IMR-90 (cell line): Measurements from ENCODE around the gene TEDC1.

Experiments used
- CHD1 ChIP-seq: IDR thresholded peaks from 2 replicates; pipeline ENCODE4 v1.6.1; 2012; ENCODE audit warnings: low read depth, low read length, improper control_type of control experiment
- CTCF ChIP-seq: conservative IDR thresholded peaks from 2 replicates; pipeline ENCODE4 v1.5.1; 2012; ENCODE audit warnings: mild to moderate bottlenecking, low read depth, low read length, improper control_type of control experiment
- MXI1 ChIP-seq: IDR thresholded peaks from 2 replicates; pipeline ENCODE4 v1.6.1; 2012; ENCODE audit warnings: low read depth, mild to moderate bottlenecking, low read length, moderate library complexity, borderline replicate concordance
- POLR2A ChIP-seq: IDR thresholded peaks from 2 replicates; pipeline ENCODE4 v1.6.1; 2012; ENCODE audit warnings: mild to moderate bottlenecking, low read depth, low read length
- RAD21 ChIP-seq: IDR thresholded peaks from 2 replicates; pipeline ENCODE4 v1.6.1; 2012; ENCODE audit warnings: low read length, improper control_type of control experiment
- USF2 ChIP-seq: fragments of 150-350 bp; IDR thresholded peaks from 2 replicates; pipeline ENCODE4 v1.6.1; 2017; ENCODE audit warnings: mild to moderate bottlenecking, antibody characterized with exemption, low read length, low read depth

- TF ChIP-seq CTCF (no peak), MXI1 (no peak), CHD1 (no peak), USF2 (no peak), RAD21 (no peak), POLR2A (no peak)
Measured at GRCh38 chr14:105533391-105533790, 42.3 kb downstream of the TEDC1 start.
